Measurements from ENCODE around the gene WDFY4.

- TF ChIP-seq ETS1 (conservative IDR thresholded peaks at IDR 0.05; ENCODE audit: control insufficient read depth, low read depth, low read length), result no peak
- no peak for TF ChIP-seq MTA2 (IDR thresholded peaks at IDR 0.05; ENCODE audit: low read depth)
- TF ChIP-seq ZBTB7A (IDR thresholded peaks at IDR 0.05; ENCODE audit: borderline replicate concordance, control insufficient read depth, low read depth, low read length), result no peak
- no peak for TF ChIP-seq STAT6 (CRISPR knock-in tag; IDR thresholded peaks at IDR 0.05)
- TF ChIP-seq RREB1 (CRISPR knock-in tag; IDR thresholded peaks at IDR 0.05), result no peak
- no peak for TF ChIP-seq ETV6 (IDR thresholded peaks at IDR 0.05; ENCODE audit: borderline replicate concordance in 1 of 2, low read depth in 2 of 2, low read length in 1 of 2)
- no peak for TF ChIP-seq ETV6 (CRISPR knock-in tag; IDR thresholded peaks at IDR 0.05; ENCODE audit: borderline replicate concordance)
- TF ChIP-seq RFX7 (CRISPR knock-in tag; IDR thresholded peaks at IDR 0.05), result no peak
- TF ChIP-seq REST (IDR thresholded peaks at IDR 0.05; ENCODE audit: borderline replicate concordance), result no peak
- no peak for TF ChIP-seq REST (CRISPR knock-in tag; IDR thresholded peaks at IDR 0.05; ENCODE audit: low read depth)
- TF ChIP-seq NR0B1 (IDR thresholded peaks at IDR 0.05; ENCODE audit: partially characterized antibody), result no peak
Measured at GRCh38 chr10:48653347-48653746, 31.3 kb upstream of the WDFY4 start.
